Stimulated activated CD8-positive, alpha-beta memory T cell treated with anti-CD3 and anti-CD28 coated beads, Interleukin-12 subunit alpha, Interleukin-12 subunit beta, amount 100 ng/mL, for 4 hours (primary cell): Measurements from ENCODE around the gene SLC8B1.

ENCODE experiments used
- DNase-seq: peaks from one replicate; pipeline ENCODE4 v3.0.0-alpha.2; 2020; ENCODE audit warnings: low read depth

SLC8B1 gene

GRCh38 chr12:113292547-113292946 lies 42.4 kb downstream of the SLC8B1 start:
- DNase-seq, result no peak

GRCh38 chr12:113292091-113292490 lies 42.8 kb downstream of the SLC8B1 start:
- DNase-seq, result no peak

- DNase-seq, result no peak
Observed at GRCh38 chr12:113291586-113291985, 43.3 kb downstream of the SLC8B1 start.

GRCh38 chr12:113290506-113290905 lies 44.4 kb downstream of the SLC8B1 start:
- DNase-seq, result no peak

- no peak for DNase-seq
Observed at GRCh38 chr12:113289361-113289760, 45.5 kb downstream of the SLC8B1 start.

- no peak for DNase-seq
Observed at GRCh38 chr12:113287899-113288282, 47.0 kb downstream of the SLC8B1 start.

GRCh38 chr12:113287146-113287898 lies 47.6 kb downstream of the SLC8B1 start:
- no peak for DNase-seq

GRCh38 chr12:113286712-113287111 lies 48.2 kb downstream of the SLC8B1 start:
- no peak for DNase-seq

- DNase-seq, result no peak
Observed at GRCh38 chr12:113285679-113286610, 49.0 kb downstream of the SLC8B1 start.

- DNase-seq, result no peak
Observed at GRCh38 chr12:113284751-113285150, 50.2 kb downstream of the SLC8B1 start.

- DNase-seq, result no peak
Observed at GRCh38 chr12:113278633-113279032, 56.3 kb downstream of the SLC8B1 start.

- DNase-seq, result no peak
Observed at GRCh38 chr12:113278141-113278540, 56.8 kb downstream of the SLC8B1 start.

GRCh38 chr12:113277511-113277910 lies 57.4 kb downstream of the SLC8B1 start:
- DNase-seq, result no peak

- no peak for DNase-seq
Observed at GRCh38 chr12:113276946-113277500, 57.9 kb downstream of the SLC8B1 start.

- no peak for DNase-seq
Observed at GRCh38 chr12:113276306-113276705, 58.6 kb downstream of the SLC8B1 start.

- DNase-seq, result no peak
Observed at GRCh38 chr12:113274848-113275247, 60.1 kb downstream of the SLC8B1 start.

- no peak for DNase-seq
Observed at GRCh38 chr12:113273053-113273725, 61.7 kb downstream of the SLC8B1 start.

- no peak for DNase-seq
Observed at GRCh38 chr12:113271853-113272561, 62.9 kb downstream of the SLC8B1 start.

GRCh38 chr12:113271466-113271852 lies 63.5 kb downstream of the SLC8B1 start:
- no peak for DNase-seq

GRCh38 chr12:113270709-113271009 lies 64.2 kb downstream of the SLC8B1 start:
- DNase-seq, result no peak

- DNase-seq, result no peak
Observed at GRCh38 chr12:113269257-113269943, 65.5 kb downstream of the SLC8B1 start.
